HG02870 (cell line): Measurements from ENCODE around the gene CYP3A7.
"Not testable (repeated sequence)": the region's sequence is repeated elsewhere in the genome, so short reads cannot be mapped to it uniquely, and the experiment has no call there.

Experiments used
- ATAC-seq: cut with Tn5 transposase; IDR thresholded peaks from one replicate; pipeline ENCODE4 v1.9.1; 2021; ENCODE audit warnings: mild to moderate bottlenecking, moderate library complexity; ENCODE audit not compliant: unreplicated experiment

Gene CYP3A7

DNA sequence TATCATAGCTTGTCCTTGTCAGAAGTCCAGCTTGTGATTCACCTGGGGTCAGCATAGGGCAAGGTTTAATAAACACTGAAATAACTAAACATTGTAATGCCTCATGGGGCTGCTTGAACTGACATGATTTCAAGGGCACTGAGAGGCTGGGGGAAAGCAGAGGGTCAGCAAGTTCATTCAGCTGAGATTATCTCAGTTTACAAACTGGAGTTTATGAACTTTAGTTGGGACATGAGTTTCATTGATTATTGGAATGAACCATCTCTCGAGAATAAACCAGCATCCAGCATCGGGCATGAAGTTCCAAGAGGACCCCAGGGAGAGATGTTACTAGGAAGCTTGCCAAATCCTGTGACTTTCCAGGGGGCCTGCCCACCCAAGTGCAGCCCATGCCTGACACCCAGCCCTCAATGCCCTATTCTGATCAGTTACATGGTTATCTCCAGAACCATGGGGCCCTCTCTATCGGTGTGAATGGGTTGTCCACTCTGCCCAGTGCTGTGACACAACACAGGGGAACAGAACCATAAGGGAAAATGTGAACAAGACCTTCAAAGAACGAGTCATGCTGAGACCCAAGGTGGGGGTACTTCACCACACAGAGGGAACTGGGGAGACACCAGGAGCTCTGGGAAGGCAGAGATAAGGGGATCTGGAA is 7.9 kb upstream of the CYP3A7 start:
- no peak for ATAC-seq

- ATAC-seq: no peak
Observed at GRCh38 chr7:99741441-99741795, 6.4 kb upstream of the CYP3A7 start.

GRCh38 chr7:99740573-99741440 is 5.8 kb upstream of the CYP3A7 start:
- ATAC-seq: no peak

DNA sequence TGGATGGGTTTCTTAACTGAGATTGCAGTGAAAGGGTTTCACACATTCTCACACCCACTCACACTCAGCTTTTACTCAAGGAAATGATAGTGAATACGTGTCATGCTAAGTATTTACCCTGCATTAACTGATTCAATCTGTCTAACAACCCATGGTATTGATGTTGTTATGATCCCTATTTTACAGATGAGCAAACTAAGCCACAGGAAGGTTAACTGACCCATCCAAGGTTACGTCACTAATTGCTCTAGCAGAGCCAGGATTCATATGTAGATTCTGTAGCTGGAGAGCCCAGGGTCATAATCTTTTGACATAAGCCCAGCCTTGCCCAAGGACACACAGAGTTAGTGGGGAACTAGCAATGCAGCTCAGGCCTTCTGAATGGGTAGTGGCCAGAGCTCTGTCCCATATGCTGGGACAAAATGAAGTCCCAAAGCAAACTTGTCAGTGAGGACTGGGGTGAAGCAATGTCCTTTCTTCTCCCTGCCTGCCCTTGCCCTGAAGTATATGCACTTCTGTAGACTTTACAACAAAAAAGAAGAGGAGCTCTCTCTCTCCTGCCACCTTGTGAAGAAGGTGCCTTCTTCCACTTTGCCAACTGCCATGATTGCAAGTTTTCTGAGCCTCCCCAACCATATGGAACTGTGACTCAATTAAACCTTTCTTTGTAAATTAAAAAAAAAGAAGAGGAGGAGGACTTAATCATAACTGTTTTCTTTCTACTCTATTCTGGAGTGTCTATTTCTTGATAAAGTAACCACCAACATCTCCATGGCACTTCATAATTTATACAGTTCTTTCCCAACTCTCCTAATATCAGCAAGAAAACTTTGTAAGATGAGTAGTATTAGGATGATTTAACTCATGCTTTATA is 4.9 kb upstream of the CYP3A7 start:
- no peak for ATAC-seq

- no peak for ATAC-seq
Observed at GRCh38 chr7:99737726-99738125, 2.7 kb upstream of the CYP3A7 start.

- not testable (repeated sequence) for ATAC-seq
Observed at GRCh38 chr7:99736667-99737066, 1.7 kb upstream of the CYP3A7 start.

GRCh38 chr7:99733448-99733847 is 1.5 kb downstream of the CYP3A7 start:
- no peak for ATAC-seq

- no peak for ATAC-seq
Observed at GRCh38 chr7:99733003-99733402, 2.0 kb downstream of the CYP3A7 start.

DNA sequence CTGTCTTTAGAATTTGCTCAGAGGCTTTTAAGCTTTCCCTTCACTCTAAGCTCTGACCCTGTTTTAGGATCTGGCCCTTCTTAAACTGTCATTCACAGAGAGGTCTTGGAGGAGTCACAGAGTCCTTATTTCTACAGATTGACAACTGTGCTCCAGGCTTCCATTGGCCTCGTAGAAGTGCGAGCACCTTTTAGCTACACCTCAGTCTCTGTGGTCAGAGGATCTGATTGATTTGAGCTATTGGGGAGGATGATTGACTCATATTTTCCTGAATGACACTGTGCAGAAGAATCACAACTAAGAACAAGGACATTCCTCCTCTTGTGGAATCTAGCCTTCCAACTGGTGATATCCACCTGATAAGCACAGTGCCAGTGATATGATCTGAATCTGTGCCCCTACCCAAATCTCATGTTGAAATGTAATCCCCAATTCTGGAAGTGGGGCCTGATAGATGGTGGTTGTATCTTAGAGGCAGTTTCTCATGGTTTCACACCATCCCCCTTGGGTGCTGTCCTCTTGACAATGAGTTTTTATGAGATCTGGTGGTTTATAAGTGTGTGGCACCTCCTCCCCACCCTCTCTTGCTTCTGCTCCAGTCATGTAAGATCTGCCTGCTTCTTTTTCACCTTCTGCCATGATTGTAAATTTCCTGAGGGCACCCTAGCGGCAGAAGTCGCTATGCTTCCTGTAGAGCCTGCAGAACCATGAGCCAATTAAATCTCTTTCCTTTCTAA is 3.2 kb downstream of the CYP3A7 start:
- no peak for ATAC-seq

GRCh38 chr7:99730992-99731391 is 4.0 kb downstream of the CYP3A7 start:
- ATAC-seq: no peak

DNA sequence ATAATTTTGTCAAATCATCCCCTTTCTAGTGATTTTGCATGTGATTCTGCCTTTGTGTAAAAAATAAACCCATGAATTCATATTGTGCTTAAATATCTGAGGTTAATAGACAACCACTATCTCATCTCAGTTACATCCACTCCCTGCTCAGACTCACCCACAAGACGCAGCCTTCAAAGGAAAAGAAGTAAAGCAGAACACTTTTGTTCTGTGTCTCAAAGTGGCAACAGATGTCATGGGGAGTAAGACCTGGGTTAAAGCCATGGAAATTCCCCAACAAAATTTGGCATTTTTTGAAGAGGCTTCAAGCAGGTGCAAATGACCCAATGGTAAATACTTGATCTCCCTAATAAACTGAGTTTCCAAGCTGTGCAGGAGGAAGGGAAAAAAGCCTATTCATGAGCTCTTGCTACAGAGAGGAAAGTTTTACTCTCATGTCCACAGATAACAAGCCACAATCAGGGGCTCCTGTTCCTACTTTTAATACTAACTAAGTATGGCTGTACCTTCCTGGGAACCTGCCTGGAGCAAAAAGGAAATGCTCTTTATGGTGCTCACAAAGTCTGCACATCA is 4.7 kb downstream of the CYP3A7 start:
- ATAC-seq: no peak

DNA sequence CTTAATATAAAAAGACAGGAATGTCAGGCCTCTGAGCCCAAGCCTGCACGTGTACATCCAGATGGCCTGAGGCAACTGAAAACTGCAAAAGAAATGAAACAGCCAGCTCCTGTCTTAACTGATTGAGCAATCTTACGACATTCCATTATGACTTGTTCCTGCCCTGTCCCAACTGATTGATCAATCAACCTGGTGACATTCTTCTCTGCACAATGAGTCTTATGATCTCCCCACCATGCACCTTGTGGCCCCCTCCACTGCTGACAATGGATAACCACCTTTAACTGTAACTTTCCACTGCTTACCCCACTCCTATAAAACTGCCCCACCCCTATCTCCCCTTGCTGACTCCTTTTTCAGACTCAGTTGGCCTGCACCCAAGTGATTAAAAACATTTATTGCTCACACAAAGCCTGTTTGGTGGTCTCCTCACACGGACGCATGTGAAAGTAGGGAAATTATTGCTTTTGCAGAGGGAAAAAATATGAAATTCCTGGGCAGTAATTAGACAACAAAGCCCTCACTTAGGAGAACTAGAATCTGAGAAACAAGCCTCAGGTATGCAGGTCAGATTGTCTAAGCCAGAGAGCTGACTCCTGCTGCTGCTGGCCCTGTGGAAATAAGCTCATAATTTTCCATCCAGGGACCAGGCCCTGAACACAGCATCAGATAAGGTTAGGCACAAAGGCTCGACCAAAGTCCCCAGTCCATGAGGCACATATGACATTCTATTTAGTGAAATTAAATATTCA is 5.3 kb downstream of the CYP3A7 start:
- ATAC-seq: no peak

GRCh38 chr7:99728615-99729014 is 6.4 kb downstream of the CYP3A7 start:
- no peak for ATAC-seq

DNA sequence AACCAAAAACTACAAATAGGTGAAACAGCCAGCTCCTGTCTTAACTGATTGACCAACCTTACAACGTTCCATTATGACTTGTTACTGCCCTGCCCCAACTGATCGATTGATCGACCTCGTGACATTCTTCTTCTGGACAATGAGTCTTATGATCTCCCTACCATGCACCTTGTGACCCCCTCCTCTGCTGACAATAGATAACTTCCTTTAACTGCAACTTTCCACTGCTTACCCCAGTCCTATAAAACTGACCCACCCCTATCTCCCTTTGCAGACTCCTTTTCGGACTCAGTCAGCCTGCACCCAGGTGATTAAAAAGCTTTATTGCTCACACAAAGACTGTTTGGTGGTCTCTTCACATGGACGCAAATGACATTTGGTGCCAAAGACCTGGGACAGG is 11.8 kb downstream of the CYP3A7 start:
- not testable (repeated sequence) for ATAC-seq

GRCh38 chr7:99720800-99721595 is 14.0 kb downstream of the CYP3A7 start:
- no peak for ATAC-seq

DNA sequence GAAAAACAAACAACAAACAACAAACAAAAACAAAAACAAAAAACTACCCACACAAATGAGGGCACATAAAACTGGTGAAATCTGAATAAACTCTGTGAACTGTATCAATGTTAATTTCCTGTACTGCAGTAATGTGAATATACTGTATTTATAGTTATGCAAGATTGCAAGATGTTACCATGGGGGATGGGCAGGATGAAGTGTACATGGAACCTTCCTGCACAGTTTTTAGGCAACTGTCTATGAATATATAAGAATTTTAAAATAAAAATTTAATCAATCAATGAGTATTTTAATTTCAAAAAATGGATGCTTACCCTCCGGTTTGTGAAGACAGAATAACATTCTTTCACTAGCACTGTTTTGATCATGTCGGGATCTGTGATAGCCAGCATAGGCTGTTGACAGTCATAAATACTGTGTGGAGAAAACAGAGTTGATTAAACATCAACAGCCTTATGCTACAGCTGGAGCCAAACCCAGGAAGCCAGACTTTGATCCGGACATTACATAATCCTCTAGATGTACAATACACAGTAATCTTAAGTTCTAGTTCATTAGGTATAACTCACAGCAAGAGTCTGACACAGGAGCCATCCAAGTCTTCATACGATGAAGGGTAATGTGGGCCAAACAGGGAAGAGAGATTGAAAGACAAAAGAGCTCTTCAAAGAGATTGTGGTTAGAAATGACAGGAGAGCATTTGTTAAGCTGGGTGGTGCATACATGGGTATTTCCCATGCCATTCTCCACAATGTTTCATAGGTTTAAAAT is 14.8 kb downstream of the CYP3A7 start:
- ATAC-seq: no peak

GRCh38 chr7:99713995-99714570 is 20.9 kb downstream of the CYP3A7 start:
- no peak for ATAC-seq
